Retinal pigment epithelial cell (primary cell): Measurements from ENCODE around the gene ERO1B.
"Not testable (repeated sequence)": the region's sequence is repeated elsewhere in the genome, so short reads cannot be mapped to it uniquely, and the experiment has no call there.

ENCODE experiments used
- DNase-seq: peaks from one replicate; pipeline ENCODE4 v3.0.0-alpha.2; 2010; ENCODE audit warnings: low read depth
- H3K4me3 ChIP-seq: 2 replicates; pipeline ENCODE4 v1.5.1; 2011; ENCODE audit warnings: mild to moderate bottlenecking, low read length, control low read depth, moderate library complexity
- CTCF ChIP-seq: conservative IDR thresholded peaks from 2 replicates; pipeline ENCODE4 v1.5.1; 2011; ENCODE audit warnings: low read depth, low read length, control low read depth, inconsistent platforms

The ERO1B gene

GRCh38 chr1:236321101-236321500 lies 39.3 kb upstream of the ERO1B start:
- no peak for DNase-seq
- TF ChIP-seq CTCF = no peak
- H3K4me3 ChIP-seq = no peak overlapping the region

- no peak overlapping the region for H3K4me3 ChIP-seq
- TF ChIP-seq CTCF = no peak
- DNase-seq = no peak
Observed at GRCh38 chr1:236320671-236321070, 38.9 kb upstream of the ERO1B start.

GRCh38 chr1:236320214-236320613 lies 38.5 kb upstream of the ERO1B start:
- TF ChIP-seq CTCF = no peak
- no peak for DNase-seq
- H3K4me3 ChIP-seq = no peak overlapping the region

GRCh38 chr1:236316437-236316836 lies 34.7 kb upstream of the ERO1B start:
- TF ChIP-seq CTCF = no peak
- DNase-seq = no peak

GRCh38 chr1:236315518-236315917 lies 33.8 kb upstream of the ERO1B start:
- no peak for DNase-seq
- no peak for TF ChIP-seq CTCF
- no peak overlapping the region for H3K4me3 ChIP-seq

More at GRCh38 chr1:236316437-236316836, 34.7 kb upstream of the ERO1B start:
- H3K4me3 ChIP-seq = no peak overlapping the region

GRCh38 chr1:236315092-236315491 lies 33.3 kb upstream of the ERO1B start:
- DNase-seq = no peak
- TF ChIP-seq CTCF = no peak
- no peak overlapping the region for H3K4me3 ChIP-seq

GRCh38 chr1:236314050-236314449 lies 32.3 kb upstream of the ERO1B start:
- not testable (repeated sequence) for H3K4me3 ChIP-seq, DNase-seq

- TF ChIP-seq CTCF = no peak
- no peak overlapping the region for H3K4me3 ChIP-seq
- no peak for DNase-seq
Observed at GRCh38 chr1:236313427-236313826, 31.7 kb upstream of the ERO1B start.
